Left renal cortex interstitium (tissue), 4 donors: ENCODE results near the gene UGT2A1. TPM values are rescaled to one million over a fixed set of nuclear protein-coding genes. Genes with fewer than 3 reads are reported as not detected.
"Not testable (repeated sequence)": the region's sequence is repeated elsewhere in the genome, so short reads cannot be mapped to it uniquely, and the experiment has no call there.

ENCODE experiments used
- DNase-seq, 4 donors: peaks; one replicate each; pipeline ENCODE4 v3.0.0-alpha.2; 2013; ENCODE audit warnings: low read depth in 4 of 4, low spot score in 2 of 4, missing footprints in 1 of 4
- polyA plus RNA-seq, 4 donors: library from polyadenylated mRNA; unstranded; fragments of 120-200 nt; gene quantifications; one replicate each; pipeline ENCODE4 v1.2.1, GENCODE V29; 2013; ENCODE audit not compliant: insufficient read length in 4 of 4

UGT2A1 gene
- polyA plus RNA-seq: 10 to 100 TPM in 1 of 4 donors, 1 to 10 TPM in 2, not detected in 1; 1.3 to 52.1 (median 1.5) TPM

DNA sequence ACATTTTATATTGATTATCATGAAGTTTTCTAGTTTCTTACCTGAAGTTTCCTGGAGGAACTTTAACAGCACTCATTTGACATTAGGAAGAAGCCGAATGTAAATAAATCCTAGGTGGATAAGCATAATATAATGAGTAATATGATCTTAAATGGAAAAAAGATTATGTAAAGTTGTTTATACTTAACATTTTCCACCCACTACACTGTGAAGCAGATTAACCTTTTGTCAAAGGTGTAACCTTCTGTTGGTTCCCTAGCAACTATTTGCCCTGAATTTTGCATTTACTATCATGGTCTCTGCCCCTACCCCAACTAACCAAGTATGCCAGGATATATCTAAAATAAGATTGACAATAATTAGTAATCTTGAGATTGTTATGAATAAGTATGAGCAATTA, at the start of gene UGT2A1:
Gene UGT2A1, minus strand, starts transcription at position 101 of the 400 bp plus-strand sequence. CDS start 5,603 bp downstream, outside the sequence.
- no peak for DNase-seq

DNA sequence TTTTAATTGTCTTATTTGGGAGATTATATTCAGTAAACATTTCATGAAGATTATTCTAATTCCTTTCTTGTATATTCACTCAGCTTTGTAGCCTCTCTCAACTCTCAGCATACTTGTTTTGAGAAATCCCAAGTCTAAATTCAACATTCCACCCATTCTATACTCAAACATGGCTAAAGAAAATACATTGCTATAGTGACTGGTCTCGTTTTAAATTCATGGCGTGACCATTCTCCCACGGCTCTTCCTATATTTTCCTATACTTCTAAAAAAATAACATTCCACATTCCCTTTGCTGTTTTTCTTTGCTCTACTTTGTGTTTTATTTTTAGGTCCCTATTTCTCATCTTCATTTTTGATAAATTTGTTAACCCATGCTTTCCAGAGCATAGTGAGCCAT, 49.2 kb upstream of the UGT2A1 start:
- DNase-seq: no peak

DNA sequence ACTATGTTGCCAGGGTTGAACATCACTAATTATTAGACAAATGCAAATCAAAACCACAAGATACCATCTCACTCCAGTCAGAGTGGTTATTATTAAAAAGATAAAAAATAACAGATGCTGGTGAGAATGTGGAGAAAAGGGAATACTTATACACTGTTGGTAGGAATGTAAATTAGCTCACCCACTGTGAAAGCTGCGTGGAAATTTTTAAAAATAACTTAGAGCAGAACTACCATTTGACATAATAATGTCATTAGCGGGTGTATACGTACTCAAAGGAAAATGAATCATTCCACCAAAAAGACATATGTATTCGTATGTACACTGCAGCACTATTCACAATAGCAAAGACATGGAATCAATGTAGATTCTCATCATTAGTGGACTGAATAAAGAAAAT, 48.6 kb upstream of the UGT2A1 start:
- no peak for DNase-seq

DNA sequence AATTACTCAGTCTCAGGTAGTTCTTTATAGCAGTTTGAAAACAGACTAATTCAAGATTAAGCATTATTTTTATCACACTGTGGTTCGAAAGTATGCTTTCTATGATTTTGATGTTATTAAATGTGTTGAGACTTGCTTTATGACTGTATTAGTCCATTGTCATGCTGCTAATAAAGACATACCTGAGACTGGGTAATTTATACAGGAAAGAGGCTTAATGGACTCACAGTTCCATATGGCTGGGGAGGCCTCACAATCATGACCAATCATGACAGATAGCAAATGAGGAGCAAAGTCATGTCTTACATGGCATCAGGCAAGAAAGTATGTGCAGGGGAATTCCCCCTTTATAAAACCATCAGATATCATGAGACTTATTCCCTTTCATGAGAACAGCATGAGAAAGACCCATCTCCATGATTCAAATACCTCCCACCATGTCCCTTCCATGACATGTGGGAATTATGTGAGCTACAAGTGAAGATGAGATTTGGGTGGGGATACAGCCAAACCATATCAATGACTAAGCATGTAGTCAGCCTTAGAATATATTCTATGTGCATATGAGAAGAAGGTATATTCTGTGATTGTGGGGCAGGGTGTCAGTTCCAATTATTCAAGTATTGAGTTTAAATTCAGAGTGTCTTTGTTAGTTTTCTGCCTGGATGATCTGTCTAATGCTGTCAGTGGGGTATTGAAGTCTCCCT, 44.6 kb upstream of the UGT2A1 start:
- no peak for DNase-seq

DNA sequence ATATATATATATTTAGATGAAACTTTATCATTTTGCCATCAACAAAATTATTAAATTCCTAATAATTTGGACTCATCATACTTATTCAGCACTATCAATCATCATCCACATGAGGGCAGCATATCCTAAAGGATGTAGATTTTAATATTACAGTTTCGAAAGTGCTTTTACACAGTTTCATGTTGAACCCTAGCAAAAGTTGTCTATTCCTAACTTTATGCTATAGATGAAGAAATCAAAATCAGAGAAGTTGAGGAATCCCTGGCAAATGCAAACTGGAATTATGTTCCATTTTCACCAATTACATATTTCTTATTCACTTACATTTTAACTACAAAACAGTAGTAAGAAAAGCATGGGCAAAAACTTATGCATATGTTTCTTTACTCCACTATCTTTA, 36.6 kb upstream of the UGT2A1 start:
- DNase-seq: peak; percentile 6 to 34 (median 23)

DNA sequence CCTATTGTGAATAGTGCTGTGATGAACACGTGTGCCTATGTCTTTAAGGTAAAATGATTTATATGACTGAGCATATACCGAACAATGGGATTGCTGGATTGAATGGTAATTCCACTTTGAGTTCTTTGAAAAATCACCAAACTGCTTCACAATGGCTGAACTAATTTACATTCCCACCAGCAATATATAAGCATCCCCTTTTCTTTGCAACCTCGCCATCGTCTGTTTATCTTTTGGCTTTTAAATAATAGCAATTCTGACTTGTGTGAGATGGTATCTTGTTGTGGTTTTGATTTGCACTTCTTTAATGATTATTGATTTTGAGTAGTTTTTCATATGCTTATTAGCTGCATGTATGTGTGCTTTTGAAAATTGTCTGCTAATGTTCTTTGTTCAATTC, 31.8 kb upstream of the UGT2A1 start:
- DNase-seq: no peak

DNA sequence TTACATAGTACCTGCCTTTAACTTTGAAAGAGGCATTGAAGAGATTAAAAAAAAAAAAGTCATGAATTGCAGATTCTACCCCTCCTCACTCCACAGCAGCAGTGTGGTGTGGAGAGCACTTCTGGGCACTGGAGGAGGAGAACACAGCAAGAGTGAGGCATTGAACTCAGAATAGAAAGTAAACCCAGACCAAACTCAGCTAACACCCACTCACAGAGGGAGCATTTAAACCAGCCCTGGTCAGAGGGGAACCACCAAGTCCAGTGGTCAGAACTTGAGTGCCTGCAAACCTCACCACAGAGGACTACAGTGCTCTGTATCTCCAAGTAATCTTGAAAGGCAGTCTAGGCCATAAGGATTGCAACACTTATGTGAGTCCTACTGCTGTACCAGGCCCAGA, 15.6 kb upstream of the UGT2A1 start:
- no peak for DNase-seq

DNA sequence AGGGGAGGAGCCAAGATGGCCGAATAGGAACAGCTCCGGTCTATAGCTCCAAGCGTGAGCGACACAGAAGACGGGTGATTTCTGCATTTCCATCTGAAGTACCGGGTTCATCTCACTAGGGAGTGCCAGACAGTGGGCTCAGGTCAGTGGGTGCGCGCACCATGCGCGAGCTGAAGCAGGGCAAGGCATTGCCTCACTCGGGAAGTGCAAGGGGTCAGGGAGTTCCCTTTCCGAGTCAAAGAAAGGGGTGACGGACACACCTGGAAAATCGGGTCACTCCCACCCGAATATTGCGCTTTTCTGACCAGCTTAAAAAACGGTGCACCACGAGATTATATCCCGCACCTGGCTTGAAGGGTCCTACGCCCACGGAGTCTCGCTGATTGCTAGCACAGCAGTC, 11.0 kb upstream of the UGT2A1 start:
- DNase-seq: not testable (repeated sequence)

DNA sequence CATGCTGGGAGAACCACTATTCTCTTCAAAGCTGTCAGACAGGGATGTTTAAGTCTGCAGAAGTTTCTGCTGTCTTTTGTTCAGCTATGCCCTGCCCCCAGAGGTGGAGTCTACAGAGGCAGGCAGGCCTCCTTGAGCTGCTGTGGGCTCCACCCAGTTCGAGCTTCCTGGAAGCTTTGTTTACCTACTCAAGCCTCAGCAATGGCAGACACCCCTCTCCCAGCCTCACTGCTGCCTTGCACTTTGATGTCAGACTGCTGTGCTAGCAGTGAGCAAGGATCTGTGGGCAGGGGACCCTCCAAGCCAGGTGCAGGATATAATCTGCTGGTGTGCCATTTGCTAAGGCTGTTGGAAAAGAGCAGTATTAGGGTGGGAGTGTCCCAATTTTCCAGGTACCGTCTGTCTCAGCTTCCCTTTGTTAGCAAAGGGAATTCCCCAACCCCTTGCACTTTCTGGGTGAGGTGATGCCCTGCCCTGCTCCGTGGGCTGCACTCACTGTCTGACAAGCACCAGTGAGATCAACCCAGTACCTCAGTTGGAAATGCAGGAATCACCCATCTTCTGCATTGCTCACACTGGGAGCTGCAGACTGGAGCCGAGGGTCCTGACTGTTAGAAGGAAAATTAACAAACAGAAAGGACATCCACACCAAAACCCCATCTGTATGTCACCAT, 8.2 kb upstream of the UGT2A1 start:
- not testable (repeated sequence) for DNase-seq

DNA sequence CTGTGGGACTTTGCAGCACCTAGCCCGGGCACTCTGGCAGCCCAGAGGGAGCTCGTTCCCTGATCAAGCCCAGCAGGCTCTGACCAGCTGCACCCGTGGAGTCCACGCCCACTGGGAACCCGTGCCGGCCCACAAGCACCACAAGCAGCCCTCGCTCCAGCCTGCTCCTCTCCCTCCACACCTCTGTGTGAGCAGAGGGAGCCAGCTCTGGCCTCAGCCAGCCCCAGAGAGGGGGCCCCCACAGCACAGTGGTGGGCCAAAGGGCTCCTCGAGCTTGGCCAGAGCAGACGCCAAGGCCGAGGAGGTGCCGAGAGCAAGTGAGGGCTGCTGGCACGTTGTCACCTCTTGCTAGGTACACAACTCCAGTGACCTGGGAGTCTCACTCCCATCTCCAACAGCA, 5.1 kb upstream of the UGT2A1 start:
- no peak for DNase-seq

DNA sequence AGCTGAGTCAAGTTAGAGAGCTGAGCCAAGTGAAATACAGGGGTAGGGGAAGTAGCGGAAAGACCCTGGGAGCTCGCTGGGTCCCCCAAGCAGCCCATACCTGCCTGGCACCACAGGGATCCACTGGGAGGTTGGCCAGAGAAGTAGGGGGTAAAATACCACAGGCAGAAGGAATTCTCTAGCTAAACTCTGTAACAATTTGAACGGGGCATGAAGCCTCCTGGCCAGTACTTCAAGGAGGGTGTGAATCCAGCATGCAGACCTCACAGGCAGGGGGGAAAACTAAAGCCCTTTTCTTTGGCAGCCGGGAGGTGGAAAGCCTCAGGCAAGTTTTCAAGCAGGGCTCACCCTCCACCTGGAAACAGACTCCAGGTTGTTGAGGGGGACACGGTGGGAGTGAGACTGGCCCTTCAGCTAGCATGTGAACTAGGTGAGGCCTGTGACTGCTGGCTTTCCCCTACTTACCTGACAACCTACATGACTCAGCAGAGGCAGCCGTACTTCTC, 3.7 kb upstream of the UGT2A1 start:
- no peak for DNase-seq

DNA sequence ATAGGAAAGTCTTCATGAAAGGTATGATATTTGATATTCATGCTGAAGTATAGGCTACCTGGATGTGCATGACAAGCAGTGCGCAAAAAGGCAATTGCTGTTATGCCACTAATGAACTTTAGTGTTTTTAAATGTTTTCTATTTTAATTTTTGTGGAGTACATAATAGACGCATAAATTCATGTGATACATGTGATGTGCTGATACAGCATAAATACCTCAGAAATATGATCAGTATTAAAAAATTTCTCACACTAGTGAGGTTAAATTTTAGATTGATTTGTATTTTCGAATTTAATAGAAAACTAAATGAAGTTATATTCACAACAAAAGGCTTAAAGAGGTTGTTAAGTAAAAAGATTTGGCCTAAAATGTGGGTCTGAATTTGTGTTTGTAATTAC, 2.2 kb downstream of the UGT2A1 start:
- DNase-seq: no peak

DNA sequence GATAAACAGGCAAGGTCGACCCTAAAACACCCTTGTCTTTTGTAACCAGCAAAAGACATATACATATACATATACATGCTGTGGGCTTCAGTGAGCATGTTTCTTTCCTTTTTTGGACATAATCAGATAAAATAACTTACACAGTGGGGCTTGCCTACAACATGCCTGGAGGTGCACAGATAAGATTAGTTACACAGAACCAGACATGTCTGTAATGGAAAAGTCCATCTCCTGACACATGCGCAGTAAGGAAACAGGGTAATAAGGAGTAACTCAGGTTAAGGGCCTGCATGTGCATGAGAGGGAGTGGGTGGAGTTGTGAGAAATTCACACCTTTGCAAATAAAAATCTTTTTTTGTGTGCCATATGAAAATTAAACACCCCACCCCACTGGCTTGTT, 3.4 kb downstream of the UGT2A1 start:
- no peak for DNase-seq

DNA sequence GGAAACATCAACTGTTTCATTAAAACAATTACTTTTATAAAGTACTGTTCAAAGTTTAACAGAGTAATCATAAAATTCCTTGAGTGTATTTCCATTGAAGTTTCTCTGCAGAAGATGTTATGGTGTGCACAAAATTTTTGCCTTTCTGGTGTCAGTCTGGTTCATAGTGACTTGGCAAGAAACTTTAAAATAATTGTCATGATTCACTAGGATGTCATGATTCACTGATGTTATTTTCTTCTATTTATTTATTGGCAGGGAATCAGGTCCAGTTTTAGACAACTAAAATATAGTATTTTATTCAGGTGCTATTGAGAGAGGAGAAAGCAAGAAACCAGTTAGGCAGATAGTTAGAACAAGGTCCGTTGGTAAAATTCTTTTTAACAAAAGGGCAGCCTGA, 3.8 kb downstream of the UGT2A1 start:
- no peak for DNase-seq

DNA sequence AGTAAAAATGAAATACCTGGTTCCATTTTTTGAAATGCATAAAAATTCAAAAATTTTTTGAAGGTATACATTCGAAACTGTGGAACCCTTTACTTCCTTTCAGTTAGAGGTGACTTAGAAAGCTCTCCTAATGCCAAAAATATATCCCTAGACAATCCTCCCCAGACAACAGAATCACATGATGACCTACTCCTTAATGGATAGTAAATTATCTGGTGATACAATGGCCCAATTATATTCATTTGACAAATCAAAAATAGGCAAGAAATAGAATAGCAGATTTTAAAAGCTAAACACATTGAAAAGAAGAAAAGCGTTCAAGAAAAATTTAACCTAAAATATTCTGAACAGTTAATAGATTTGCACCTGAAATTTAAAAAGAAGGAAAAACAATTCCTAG, 10.1 kb downstream of the UGT2A1 start:
- DNase-seq: no peak

DNA sequence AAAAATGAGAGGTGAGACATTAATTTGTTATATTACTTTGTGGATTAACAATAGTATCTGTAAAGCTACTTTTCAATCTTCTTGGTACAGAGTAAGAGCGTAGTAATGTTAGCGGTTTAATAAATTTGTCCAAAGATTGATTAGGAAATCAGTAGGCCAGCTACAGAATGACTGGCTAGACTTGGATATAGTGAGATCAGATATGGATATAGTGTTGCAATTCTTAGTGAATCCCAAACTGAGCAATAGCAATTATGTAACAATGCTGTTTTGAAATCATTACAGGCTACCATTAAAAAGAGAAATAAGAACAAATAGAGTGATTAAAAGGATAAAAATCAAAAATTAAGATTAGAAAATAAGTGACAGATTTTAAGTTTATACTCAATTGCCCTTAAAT, 12.8 kb downstream of the UGT2A1 start:
- DNase-seq: no peak

DNA sequence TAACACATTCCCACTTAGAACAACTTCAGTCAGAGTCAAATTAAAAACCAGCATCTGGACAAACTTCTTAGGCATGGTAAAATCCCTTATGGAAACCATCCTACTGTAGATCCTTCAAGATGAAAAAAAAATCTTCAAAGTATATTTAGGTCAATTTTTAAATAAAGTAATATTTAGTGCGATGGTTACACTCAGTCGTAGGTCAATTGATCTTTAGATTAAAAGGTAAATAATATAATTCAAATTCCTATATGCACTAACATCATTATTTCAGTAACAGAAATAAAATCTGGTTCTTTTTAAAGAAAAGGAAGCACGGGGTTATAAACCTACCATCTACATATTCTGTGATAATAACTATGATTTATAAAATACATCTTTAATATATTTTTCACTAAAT, 13.5 kb downstream of the UGT2A1 start, which contains the start of gene UGT2A2:
Gene UGT2A2, minus strand, starts transcription at position 101 of the 400 bp plus-strand sequence. Its CDS starts 2 bp downstream, at position 99.
- DNase-seq: no peak

DNA sequence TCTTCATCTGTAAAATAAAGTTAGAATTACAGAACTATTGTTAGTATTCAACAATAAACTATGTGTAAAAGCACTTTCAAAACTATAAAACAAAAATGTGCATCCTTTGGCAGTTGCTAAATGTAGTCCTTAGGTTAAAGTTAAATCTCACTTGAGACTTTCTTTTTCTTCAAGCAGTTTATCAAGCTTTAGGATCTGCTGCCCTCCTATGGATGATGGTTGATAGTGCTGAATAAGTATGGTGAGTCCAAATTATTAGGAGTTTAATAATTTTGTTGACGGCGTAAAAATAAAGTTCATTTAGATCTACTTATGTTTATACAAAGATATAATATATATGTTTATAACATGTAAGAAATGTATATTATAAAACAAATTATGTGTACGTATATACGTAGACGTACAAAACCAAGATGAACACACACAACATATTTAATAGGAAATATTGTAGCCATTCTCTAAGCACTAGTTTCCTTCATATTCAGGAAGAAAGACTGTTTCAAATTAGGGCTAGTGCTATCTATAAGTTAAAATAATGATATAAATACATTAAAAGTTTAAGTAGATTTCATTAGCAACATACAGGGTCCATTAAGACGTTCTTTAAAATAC, 35.9 kb downstream of the UGT2A1 start:
- peak; percentile 0 to 37 (median 4) for DNase-seq

DNA sequence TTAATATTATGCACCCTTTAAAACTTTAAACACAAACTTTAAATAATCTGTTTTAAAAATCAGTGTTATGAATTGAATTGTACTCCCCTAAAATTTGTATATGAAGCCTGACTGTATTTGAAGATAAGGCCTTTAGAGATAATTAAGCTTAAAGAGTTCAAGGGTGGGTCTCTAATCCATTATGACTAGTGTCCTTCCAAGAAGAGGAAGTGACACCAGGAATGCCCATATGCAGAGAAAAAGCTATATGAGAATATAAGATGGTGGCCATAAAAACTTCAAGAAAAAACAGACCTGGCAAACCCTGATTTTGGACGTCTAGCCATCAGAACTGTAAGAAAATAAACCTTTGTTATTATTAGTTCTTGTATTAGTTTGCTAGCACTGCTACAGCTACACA, 42.6 kb downstream of the UGT2A1 start:
- DNase-seq: no peak

DNA sequence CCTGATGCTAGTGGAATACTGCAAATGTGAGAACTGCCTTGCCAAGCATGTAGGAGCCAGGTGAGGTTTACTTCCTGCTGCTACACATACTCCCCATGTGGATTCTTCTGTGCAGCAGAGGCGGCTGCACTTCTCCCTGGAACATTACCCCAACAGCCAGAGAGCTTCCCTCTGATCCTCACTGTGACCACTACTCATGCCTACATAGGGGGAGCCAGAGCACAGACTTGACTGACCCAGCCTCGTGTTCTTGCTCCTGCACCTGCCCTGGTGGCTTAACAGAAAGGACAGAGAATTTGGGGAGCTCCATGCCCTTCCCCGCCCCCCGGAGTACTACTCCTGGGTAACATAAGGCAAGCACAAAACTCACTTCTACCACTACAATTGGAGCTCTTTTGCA, 52.0 kb downstream of the UGT2A1 start:
- no peak for DNase-seq

DNA sequence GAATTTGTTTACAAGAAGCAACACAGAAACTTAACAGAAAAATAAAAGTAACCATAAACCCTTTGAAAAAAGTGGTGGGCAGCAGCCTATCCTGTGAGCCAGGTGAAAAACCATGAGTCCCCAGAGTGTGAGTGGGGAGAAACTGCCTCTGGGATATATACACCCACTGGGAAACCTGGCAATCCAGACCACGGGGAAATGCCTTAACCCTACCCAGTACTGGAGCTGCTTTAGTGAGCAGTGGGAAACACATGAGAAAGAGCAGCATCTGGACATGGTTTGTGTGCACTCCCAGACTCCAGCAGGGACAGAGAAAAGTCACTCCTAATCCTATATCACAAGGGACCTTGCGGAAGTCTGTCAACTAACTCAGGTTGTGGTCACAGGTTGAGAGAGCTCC, 53.0 kb downstream of the UGT2A1 start:
- no peak for DNase-seq

DNA sequence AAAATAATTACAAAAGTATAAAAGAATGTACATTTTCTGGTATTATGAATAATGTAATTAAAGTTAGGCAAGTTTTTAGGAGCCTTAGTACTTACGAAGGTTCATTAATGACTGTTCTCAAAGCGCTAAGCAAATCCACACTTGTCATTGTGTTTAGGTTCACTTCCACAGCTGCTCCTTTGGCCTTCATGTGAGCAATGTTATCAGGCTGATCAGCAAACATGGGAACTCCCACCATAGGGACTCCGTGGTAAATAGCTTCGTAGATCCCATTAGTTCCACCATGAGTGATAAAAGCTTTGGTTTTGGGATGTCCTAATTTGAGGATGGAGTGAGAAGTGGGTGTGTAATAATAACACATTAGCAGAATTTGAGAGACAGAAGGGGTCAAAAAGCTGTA, 58.7 kb downstream of the UGT2A1 start:
- DNase-seq: no peak
